GM23338 (cell line): ENCODE measurements around the gene CDH8. TPM values are rescaled to one million over a fixed set of nuclear protein-coding genes. Genes with fewer than 3 reads are reported as not detected.

ENCODE experiments used
- ATAC-seq: fragments of 200-7000 bp; cut with Tn5 transposase; 3 replicates; pipeline ENCODE4 v1.9.1; 2020
- DNase-seq: peaks from one replicate; pipeline ENCODE4 v3.0.0-alpha.2; 2015; ENCODE audit warnings: low spot score
- H2AFZ ChIP-seq: fragments of 200-600 bp; sonication (generic); 2 replicates; pipeline ENCODE4 v1.8.0; 2016; ENCODE audit warnings: antibody characterized with exemption, mild to moderate bottlenecking, moderate library complexity
- H3F3A ChIP-seq: fragments of 200-600 bp; sonication (generic); replicated peaks from 2 replicates; pipeline ENCODE4 v1.8.0; 2017; ENCODE audit warnings: antibody characterized with exemption, mixed run types, low read depth
- H3K27ac ChIP-seq: fragments of 200-600 bp; sonication (generic); 2 replicates; pipeline ENCODE4 v1.6.1; 2016; ENCODE audit warnings: low read depth
- H3K27me3 ChIP-seq: fragments of 200-600 bp; sonication (generic); 2 replicates; pipeline ENCODE4 v1.8.0; 2016; ENCODE audit warnings: mild to moderate bottlenecking, mixed run types, moderate library complexity; ENCODE audit not compliant: insufficient read depth
- H3K36me3 ChIP-seq: fragments of 200-600 bp; sonication (generic); 2 replicates; pipeline ENCODE4 v1.8.0; 2016; ENCODE audit warnings: mild to moderate bottlenecking; ENCODE audit not compliant: insufficient read depth
- H3K4me1 ChIP-seq: fragments of 200-600 bp; sonication (generic); 2 replicates; pipeline ENCODE4 v1.8.0; 2016; ENCODE audit warnings: mild to moderate bottlenecking, moderate library complexity; ENCODE audit not compliant: insufficient read depth
- H3K4me2 ChIP-seq: fragments of 200-600 bp; sonication (generic); 2 replicates; pipeline ENCODE4 v1.7.1; 2017; ENCODE audit warnings: mixed run types
- H3K4me3 ChIP-seq: fragments of 200-600 bp; sonication (generic); 2 replicates; pipeline ENCODE4 v1.6.1; 2016; ENCODE audit warnings: mixed run types
- H3K79me2 ChIP-seq: fragments of 200-600 bp; sonication (generic); replicated peaks from 2 replicates; pipeline ENCODE4 v1.8.0; 2017; ENCODE audit warnings: mild to moderate bottlenecking; ENCODE audit not compliant: insufficient read depth
- H3K9me2 ChIP-seq: fragments of 200-600 bp; sonication (generic); 2 replicates; pipeline ENCODE4 v1.8.0; 2017; ENCODE audit not compliant: insufficient read depth
- H4K20me1 ChIP-seq: fragments of 200-600 bp; sonication (generic); replicated peaks from 2 replicates; pipeline ENCODE4 v1.8.0; 2017; ENCODE audit warnings: mild to moderate bottlenecking; ENCODE audit not compliant: insufficient read depth
- H3K27ac Mint-ChIP-seq: 2 replicates; pipeline ENCODE4 v1.8.0; 2020; ENCODE audit warnings: inconsistent platforms, mild to moderate bottlenecking, moderate library complexity, mixed read lengths
- H3K27me3 Mint-ChIP-seq: 3 replicates; pipeline ENCODE4 v1.8.0; 2022; ENCODE audit warnings: low read depth, mild to moderate bottlenecking, moderate library complexity, mixed read lengths, inconsistent platforms; ENCODE audit not compliant: insufficient read depth, poor library complexity
- H3K36me3 Mint-ChIP-seq: 3 replicates; pipeline ENCODE4 v1.8.0; 2021; ENCODE audit warnings: low read depth, mild to moderate bottlenecking, inconsistent platforms, moderate library complexity, mixed read lengths
- H3K4me1 Mint-ChIP-seq: 3 replicates; pipeline ENCODE4 v1.8.0; 2020; ENCODE audit warnings: mild to moderate bottlenecking, inconsistent platforms, mixed read lengths
- H3K4me3 Mint-ChIP-seq: 3 replicates; pipeline ENCODE4 v1.8.0; 2021; ENCODE audit warnings: moderate library complexity, mild to moderate bottlenecking, inconsistent platforms, mixed read lengths
- H3K9me3 Mint-ChIP-seq: 3 replicates; pipeline ENCODE4 v1.8.0; 2020; ENCODE audit warnings: moderate library complexity, mild to moderate bottlenecking, inconsistent platforms, mixed read lengths
- CREB1 ChIP-seq: fragments of 250-450 bp; sonication (Bioruptor Pico); IDR thresholded peaks from 2 replicates; pipeline ENCODE4 v1.5.0; 2020; ENCODE audit warnings: low read depth, mild to moderate bottlenecking, moderate library complexity
- EZH2 ChIP-seq: fragments of 200-600 bp; sonication (generic); IDR thresholded peaks from one replicate; pipeline ENCODE4 v1.8.0; 2017; ENCODE audit warnings: antibody characterized with exemption, mild to moderate bottlenecking, low read depth; ENCODE audit not compliant: unreplicated experiment
- EZH2phosphoT487 ChIP-seq: fragments of 200-600 bp; sonication (generic); IDR thresholded peaks from one replicate; pipeline ENCODE4 v1.8.1; 2018; ENCODE audit warnings: antibody characterized with exemption; ENCODE audit not compliant: unreplicated experiment
- JUNB ChIP-seq: IDR thresholded peaks from one replicate; pipeline ENCODE4 v1.6.1; 2016; ENCODE audit warnings: antibody characterized with exemption; ENCODE audit not compliant: unreplicated experiment
- NANOG ChIP-seq: IDR thresholded peaks from 2 replicates; pipeline ENCODE4 v1.6.1; 2016; ENCODE audit warnings: antibody characterized with exemption, borderline replicate concordance
- REST ChIP-seq: IDR thresholded peaks from one replicate; pipeline ENCODE4 v1.6.1; 2018; ENCODE audit warnings: antibody characterized with exemption; ENCODE audit not compliant: unreplicated experiment
- polyA plus RNA-seq: library from polyadenylated mRNA; unstranded; fragments of >200 nt; fragmentation: Nextera tagmentation; extraction: Ambion mirVana; gene quantifications from 2 replicates; pipeline ENCODE4 v1.2.1, GENCODE V29; 2016
- total RNA-seq: library from RNA; depleted of rRNA; stranded (reverse); fragments of >200 nt; shearing (Covaris generic); gene quantifications from 2 replicates; pipeline ENCODE4 v1.2.3, GENCODE V29; 2014
- TF ChIP-seq, protein P1 (sequence below), 2 experiments: fragments of 200-600 bp in 1 of 2; sonication (generic) in 1 of 2; conservative IDR thresholded peaks; 2 replicates each; pipeline versions ENCODE4 v1.5.1 to v1.6.1; 2016 to 2017; ENCODE audit warnings: antibody characterized with exemption in 2 of 2, low read depth in 2 of 2, mild to moderate bottlenecking in 2 of 2, moderate library complexity in 1 of 2

Gene CDH8
- total and polyA plus RNA-seq, 2 experiments from 2014 or later: 10.2 to 11.7 TPM

- no peak for TF ChIP-seq EZH2phosphoT487
- TF ChIP-seq JUNB: no peak
- TF ChIP-seq EZH2: no peak
Measured at GRCh38 chr16:62036101-62036801, at the start of gene CDH8 (continued).

- peaks cover 3% of the 10 kb centered on the region; the same call in 1 of the 2 replicates for H3K4me1 ChIP-seq
- H3F3A ChIP-seq: no peaks in the 10 kb centered on the region
- no peaks in the 10 kb centered on the region for H4K20me1 ChIP-seq
- H3K27me3 ChIP-seq: no peaks in the 10 kb centered on the region
- Mint-ChIP-seq H3K4me1 (peaks cover 7% of the 10 kb centered on the region; the same call in 2 of the 3 replicates), H3K27me3 (no peaks in the 10 kb centered on the region), H3K4me3 (no peak overlapping the region), H3K9me3 (no peaks in the 10 kb centered on the region), H3K36me3 (no peaks in the 10 kb centered on the region), H3K27ac (no peak overlapping the region)
- DNase-seq (no peak), ATAC-seq (no peak)
- no peak overlapping the region for H3K4me2 ChIP-seq
- TF ChIP-seq EZH2phosphoT487: no peak
- TF ChIP-seq REST: no peak
- no peak for TF ChIP-seq CREB1 (CRISPR knock-in tag)
- TF ChIP-seq, protein P1, sequence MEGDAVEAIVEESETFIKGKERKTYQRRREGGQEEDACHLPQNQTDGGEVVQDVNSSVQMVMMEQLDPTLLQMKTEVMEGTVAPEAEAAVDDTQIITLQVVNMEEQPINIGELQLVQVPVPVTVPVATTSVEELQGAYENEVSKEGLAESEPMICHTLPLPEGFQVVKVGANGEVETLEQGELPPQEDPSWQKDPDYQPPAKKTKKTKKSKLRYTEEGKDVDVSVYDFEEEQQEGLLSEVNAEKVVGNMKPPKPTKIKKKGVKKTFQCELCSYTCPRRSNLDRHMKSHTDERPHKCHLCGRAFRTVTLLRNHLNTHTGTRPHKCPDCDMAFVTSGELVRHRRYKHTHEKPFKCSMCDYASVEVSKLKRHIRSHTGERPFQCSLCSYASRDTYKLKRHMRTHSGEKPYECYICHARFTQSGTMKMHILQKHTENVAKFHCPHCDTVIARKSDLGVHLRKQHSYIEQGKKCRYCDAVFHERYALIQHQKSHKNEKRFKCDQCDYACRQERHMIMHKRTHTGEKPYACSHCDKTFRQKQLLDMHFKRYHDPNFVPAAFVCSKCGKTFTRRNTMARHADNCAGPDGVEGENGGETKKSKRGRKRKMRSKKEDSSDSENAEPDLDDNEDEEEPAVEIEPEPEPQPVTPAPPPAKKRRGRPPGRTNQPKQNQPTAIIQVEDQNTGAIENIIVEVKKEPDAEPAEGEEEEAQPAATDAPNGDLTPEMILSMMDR (conservative IDR thresholded peaks at IDR 0.05; ENCODE audit: low read depth in 2 of 2): no peak
- H2AFZ ChIP-seq: no peak overlapping the region
- no peaks in the 10 kb centered on the region for H3K36me3 ChIP-seq
- no peak overlapping the region for H3K27ac ChIP-seq
- no peaks in the 10 kb centered on the region for H3K9me2 ChIP-seq
- H3K4me3 ChIP-seq: no peak overlapping the region
- no peaks in the 10 kb centered on the region for H3K79me2 ChIP-seq
Measured at GRCh38 chr16:62079236-62079635, 43.0 kb upstream of the CDH8 start.

- Mint-ChIP-seq H3K9me3 (no peaks in the 10 kb centered on the region), H3K27me3 (no peaks in the 10 kb centered on the region), H3K4me3 (no peak overlapping the region), H3K27ac (no peak overlapping the region; the same call in 1 of the 2 replicates), H3K36me3 (no peaks in the 10 kb centered on the region), H3K4me1 (peaks cover 7% of the 10 kb centered on the region; the same call in 2 of the 3 replicates)
- Histone ChIP-seq H2AFZ (0 out of 2 replicates have a peak overlapping the region, but pooled peaks have one; percentile 4), H3K4me1 (no peaks in the 10 kb centered on the region), H3K4me3 (no peak overlapping the region), H3K27ac (no peak overlapping the region), H3F3A (no peaks in the 10 kb centered on the region), H4K20me1 (no peaks in the 10 kb centered on the region), H3K4me2 (no peak overlapping the region), H3K9me2 (no peaks in the 10 kb centered on the region), H3K36me3 (no peaks in the 10 kb centered on the region), H3K79me2 (no peaks in the 10 kb centered on the region), H3K27me3 (no peaks in the 10 kb centered on the region)
- peak; percentile 99 for ATAC-seq
- peak; percentile 81 for DNase-seq
- TF ChIP-seq EZH2 (no peak), CREB1 (CRISPR knock-in tag) (no peak), NANOG (no peak)
- TF ChIP-seq, protein P1 (conservative IDR thresholded peaks at IDR 0.05; ENCODE audit: low read depth in 2 of 2): peak; percentile 83 to 89
Measured at GRCh38 chr16:62077998-62078397, 41.8 kb upstream of the CDH8 start.
